ENCODE data around the gene SH3BGRL2. TPM values are rescaled to one million over a fixed set of nuclear protein-coding genes. Genes with fewer than 3 reads are reported as not detected.

SH3BGRL2 gene
- total RNA-seq, 1 experiment from 2014 or later: 13.8 TPM

DNA sequence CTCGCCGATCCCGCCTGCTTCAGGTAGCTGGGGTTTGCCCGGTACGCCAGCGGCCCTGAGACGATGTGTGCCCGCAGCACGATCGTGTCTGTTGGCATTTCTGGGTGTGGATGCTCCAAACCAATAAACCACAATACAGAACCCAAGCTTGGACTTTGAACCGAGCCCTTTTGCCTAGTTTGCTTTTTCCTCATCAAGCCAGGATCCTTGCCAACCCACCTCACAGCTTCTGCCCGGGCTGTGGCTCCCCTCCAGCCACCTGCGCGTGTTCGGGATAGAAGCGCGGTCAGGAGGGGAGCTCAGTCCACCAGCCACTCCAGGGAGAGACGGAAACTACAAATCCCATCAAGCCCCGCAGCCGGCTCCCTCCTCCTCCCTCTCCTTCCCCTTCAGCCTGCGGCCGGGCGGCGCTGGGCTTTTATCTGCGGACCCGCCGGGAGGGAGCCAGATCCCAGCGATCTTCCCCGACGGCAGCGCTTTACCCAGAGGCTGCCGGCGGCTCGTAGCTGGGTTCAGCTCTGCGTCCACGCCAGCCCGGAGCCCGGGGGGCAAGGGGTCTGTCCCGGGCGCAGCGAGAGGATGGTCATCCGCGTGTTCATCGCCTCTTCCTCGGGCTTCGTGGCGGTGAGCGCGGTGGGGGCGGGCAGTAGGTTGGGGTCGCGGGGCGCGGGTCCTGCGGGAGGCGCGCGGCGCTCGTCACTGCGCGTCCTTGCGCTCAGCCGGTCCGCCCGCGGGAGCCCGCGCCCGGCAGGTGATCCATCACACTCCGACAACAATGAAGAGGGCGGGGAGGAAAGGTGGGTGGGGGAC is at the start of gene SH3BGRL2 (continued):
- TF ChIP-seq, protein P1, sequence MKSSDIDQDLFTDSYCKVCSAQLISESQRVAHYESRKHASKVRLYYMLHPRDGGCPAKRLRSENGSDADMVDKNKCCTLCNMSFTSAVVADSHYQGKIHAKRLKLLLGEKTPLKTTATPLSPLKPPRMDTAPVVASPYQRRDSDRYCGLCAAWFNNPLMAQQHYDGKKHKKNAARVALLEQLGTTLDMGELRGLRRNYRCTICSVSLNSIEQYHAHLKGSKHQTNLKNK (CRISPR knock-in tag; IDR thresholded peaks at IDR 0.05): no peak
- TF ChIP-seq, protein P2, sequence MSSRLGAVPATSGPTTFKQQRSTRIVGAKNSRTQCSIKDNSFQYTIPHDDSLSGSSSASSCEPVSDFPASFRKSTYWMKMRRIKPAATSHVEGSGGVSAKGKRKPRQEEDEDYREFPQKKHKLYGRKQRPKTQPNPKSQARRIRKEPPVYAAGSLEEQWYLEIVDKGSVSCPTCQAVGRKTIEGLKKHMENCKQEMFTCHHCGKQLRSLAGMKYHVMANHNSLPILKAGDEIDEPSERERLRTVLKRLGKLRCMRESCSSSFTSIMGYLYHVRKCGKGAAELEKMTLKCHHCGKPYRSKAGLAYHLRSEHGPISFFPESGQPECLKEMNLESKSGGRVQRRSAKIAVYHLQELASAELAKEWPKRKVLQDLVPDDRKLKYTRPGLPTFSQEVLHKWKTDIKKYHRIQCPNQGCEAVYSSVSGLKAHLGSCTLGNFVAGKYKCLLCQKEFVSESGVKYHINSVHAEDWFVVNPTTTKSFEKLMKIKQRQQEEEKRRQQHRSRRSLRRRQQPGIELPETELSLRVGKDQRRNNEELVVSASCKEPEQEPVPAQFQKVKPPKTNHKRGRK (CRISPR knock-in tag; IDR thresholded peaks at IDR 0.05; ENCODE audit: borderline replicate concordance): no peak
- TF ChIP-seq GTF2I (CRISPR knock-in tag; conservative IDR thresholded peaks at IDR 0.05) (no peak), GABPB1 (CRISPR knock-in tag; IDR thresholded peaks at IDR 0.05) (0 out of 2 replicates have a peak, but pooled peaks have one; percentile 25), RELA (CRISPR knock-in tag; IDR thresholded peaks at IDR 0.05; ENCODE audit: borderline replicate concordance) (no peak), JUN (CRISPR knock-in tag; IDR thresholded peaks at IDR 0.05) (no peak), NFE2L1 (CRISPR knock-in tag; IDR thresholded peaks at IDR 0.05) (no peak), ZBTB21 (CRISPR knock-in tag; IDR thresholded peaks at IDR 0.05; ENCODE audit: borderline replicate concordance) (0 out of 2 replicates have a peak, but pooled peaks have one; percentile 33), ZNF416 (CRISPR knock-in tag; IDR thresholded peaks at IDR 0.05) (no peak), MYBL2 (CRISPR knock-in tag; IDR thresholded peaks at IDR 0.05) (peak; percentile 55; the same call in 1 of the 2 replicates), FOXP1 (CRISPR knock-in tag; IDR thresholded peaks at IDR 0.05; ENCODE audit: borderline replicate concordance) (peak; percentile 85; the same call in 1 of the 2 replicates), JAZF1 (CRISPR knock-in tag; IDR thresholded peaks at IDR 0.05) (no peak), CREM (CRISPR knock-in tag; IDR thresholded peaks at IDR 0.05) (0 out of 2 replicates have a peak, but pooled peaks have one; percentile 45)
- TF ChIP-seq, protein P3, sequence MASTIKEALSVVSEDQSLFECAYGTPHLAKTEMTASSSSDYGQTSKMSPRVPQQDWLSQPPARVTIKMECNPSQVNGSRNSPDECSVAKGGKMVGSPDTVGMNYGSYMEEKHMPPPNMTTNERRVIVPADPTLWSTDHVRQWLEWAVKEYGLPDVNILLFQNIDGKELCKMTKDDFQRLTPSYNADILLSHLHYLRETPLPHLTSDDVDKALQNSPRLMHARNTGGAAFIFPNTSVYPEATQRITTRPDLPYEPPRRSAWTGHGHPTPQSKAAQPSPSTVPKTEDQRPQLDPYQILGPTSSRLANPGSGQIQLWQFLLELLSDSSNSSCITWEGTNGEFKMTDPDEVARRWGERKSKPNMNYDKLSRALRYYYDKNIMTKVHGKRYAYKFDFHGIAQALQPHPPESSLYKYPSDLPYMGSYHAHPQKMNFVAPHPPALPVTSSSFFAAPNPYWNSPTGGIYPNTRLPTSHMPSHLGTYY (CRISPR knock-in tag; IDR thresholded peaks at IDR 0.05): no peak
- TF ChIP-seq, protein P4, sequence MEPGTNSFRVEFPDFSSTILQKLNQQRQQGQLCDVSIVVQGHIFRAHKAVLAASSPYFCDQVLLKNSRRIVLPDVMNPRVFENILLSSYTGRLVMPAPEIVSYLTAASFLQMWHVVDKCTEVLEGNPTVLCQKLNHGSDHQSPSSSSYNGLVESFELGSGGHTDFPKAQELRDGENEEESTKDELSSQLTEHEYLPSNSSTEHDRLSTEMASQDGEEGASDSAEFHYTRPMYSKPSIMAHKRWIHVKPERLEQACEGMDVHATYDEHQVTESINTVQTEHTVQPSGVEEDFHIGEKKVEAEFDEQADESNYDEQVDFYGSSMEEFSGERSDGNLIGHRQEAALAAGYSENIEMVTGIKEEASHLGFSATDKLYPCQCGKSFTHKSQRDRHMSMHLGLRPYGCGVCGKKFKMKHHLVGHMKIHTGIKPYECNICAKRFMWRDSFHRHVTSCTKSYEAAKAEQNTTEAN (CRISPR knock-in tag; IDR thresholded peaks at IDR 0.05): 0 out of 2 replicates have a peak, but pooled peaks have one; percentile 53
- TF ChIP-seq, protein P5, sequence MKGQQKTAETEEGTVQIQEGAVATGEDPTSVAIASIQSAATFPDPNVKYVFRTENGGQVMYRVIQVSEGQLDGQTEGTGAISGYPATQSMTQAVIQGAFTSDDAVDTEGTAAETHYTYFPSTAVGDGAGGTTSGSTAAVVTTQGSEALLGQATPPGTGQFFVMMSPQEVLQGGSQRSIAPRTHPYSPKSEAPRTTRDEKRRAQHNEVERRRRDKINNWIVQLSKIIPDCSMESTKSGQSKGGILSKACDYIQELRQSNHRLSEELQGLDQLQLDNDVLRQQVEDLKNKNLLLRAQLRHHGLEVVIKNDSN (CRISPR knock-in tag; IDR thresholded peaks at IDR 0.05): no peak
- TF ChIP-seq, protein P6, sequence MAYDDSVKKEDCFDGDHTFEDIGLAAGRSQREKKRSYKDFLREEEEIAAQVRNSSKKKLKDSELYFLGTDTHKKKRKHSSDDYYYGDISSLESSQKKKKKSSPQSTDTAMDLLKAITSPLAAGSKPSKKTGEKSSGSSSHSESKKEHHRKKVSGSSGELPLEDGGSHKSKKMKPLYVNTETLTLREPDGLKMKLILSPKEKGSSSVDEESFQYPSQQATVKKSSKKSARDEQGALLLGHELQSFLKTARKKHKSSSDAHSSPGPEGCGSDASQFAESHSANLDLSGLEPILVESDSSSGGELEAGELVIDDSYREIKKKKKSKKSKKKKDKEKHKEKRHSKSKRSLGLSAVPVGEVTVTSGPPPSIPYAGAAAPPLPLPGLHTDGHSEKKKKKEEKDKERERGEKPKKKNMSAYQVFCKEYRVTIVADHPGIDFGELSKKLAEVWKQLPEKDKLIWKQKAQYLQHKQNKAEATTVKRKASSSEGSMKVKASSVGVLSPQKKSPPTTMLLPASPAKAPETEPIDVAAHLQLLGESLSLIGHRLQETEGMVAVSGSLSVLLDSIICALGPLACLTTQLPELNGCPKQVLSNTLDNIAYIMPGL (CRISPR knock-in tag; IDR thresholded peaks at IDR 0.05): peak; percentile 47; the same call in 1 of the 2 replicates
- TF ChIP-seq, protein P7, sequence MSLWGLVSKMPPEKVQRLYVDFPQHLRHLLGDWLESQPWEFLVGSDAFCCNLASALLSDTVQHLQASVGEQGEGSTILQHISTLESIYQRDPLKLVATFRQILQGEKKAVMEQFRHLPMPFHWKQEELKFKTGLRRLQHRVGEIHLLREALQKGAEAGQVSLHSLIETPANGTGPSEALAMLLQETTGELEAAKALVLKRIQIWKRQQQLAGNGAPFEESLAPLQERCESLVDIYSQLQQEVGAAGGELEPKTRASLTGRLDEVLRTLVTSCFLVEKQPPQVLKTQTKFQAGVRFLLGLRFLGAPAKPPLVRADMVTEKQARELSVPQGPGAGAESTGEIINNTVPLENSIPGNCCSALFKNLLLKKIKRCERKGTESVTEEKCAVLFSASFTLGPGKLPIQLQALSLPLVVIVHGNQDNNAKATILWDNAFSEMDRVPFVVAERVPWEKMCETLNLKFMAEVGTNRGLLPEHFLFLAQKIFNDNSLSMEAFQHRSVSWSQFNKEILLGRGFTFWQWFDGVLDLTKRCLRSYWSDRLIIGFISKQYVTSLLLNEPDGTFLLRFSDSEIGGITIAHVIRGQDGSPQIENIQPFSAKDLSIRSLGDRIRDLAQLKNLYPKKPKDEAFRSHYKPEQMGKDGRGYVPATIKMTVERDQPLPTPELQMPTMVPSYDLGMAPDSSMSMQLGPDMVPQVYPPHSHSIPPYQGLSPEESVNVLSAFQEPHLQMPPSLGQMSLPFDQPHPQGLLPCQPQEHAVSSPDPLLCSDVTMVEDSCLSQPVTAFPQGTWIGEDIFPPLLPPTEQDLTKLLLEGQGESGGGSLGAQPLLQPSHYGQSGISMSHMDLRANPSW (CRISPR knock-in tag; conservative IDR thresholded peaks at IDR 0.05; ENCODE audit: low read depth): no peak
- TF ChIP-seq, protein P8, sequence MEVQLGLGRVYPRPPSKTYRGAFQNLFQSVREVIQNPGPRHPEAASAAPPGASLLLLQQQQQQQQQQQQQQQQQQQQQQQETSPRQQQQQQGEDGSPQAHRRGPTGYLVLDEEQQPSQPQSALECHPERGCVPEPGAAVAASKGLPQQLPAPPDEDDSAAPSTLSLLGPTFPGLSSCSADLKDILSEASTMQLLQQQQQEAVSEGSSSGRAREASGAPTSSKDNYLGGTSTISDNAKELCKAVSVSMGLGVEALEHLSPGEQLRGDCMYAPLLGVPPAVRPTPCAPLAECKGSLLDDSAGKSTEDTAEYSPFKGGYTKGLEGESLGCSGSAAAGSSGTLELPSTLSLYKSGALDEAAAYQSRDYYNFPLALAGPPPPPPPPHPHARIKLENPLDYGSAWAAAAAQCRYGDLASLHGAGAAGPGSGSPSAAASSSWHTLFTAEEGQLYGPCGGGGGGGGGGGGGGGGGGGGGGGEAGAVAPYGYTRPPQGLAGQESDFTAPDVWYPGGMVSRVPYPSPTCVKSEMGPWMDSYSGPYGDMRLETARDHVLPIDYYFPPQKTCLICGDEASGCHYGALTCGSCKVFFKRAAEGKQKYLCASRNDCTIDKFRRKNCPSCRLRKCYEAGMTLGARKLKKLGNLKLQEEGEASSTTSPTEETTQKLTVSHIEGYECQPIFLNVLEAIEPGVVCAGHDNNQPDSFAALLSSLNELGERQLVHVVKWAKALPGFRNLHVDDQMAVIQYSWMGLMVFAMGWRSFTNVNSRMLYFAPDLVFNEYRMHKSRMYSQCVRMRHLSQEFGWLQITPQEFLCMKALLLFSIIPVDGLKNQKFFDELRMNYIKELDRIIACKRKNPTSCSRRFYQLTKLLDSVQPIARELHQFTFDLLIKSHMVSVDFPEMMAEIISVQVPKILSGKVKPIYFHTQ (CRISPR knock-in tag; IDR thresholded peaks at IDR 0.05): no peak
- TF ChIP-seq, protein P9, sequence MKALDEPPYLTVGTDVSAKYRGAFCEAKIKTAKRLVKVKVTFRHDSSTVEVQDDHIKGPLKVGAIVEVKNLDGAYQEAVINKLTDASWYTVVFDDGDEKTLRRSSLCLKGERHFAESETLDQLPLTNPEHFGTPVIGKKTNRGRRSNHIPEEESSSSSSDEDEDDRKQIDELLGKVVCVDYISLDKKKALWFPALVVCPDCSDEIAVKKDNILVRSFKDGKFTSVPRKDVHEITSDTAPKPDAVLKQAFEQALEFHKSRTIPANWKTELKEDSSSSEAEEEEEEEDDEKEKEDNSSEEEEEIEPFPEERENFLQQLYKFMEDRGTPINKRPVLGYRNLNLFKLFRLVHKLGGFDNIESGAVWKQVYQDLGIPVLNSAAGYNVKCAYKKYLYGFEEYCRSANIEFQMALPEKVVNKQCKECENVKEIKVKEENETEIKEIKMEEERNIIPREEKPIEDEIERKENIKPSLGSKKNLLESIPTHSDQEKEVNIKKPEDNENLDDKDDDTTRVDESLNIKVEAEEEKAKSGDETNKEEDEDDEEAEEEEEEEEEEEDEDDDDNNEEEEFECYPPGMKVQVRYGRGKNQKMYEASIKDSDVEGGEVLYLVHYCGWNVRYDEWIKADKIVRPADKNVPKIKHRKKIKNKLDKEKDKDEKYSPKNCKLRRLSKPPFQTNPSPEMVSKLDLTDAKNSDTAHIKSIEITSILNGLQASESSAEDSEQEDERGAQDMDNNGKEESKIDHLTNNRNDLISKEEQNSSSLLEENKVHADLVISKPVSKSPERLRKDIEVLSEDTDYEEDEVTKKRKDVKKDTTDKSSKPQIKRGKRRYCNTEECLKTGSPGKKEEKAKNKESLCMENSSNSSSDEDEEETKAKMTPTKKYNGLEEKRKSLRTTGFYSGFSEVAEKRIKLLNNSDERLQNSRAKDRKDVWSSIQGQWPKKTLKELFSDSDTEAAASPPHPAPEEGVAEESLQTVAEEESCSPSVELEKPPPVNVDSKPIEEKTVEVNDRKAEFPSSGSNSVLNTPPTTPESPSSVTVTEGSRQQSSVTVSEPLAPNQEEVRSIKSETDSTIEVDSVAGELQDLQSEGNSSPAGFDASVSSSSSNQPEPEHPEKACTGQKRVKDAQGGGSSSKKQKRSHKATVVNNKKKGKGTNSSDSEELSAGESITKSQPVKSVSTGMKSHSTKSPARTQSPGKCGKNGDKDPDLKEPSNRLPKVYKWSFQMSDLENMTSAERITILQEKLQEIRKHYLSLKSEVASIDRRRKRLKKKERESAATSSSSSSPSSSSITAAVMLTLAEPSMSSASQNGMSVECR (CRISPR knock-in tag; IDR thresholded peaks at IDR 0.05; ENCODE audit: borderline replicate concordance): no peak
